Endothelial cell of umbilical vein (primary cell): ENCODE results near the gene FGFR3. TPM values are rescaled to one million over a fixed set of nuclear protein-coding genes. Genes with fewer than 3 reads are reported as not detected.

Experiments
- BruUV-seq: library from RNA; stranded (reverse); fragments of 400-500 nt; replicated peaks from 2 replicates; lab custom pipeline; 2021; lab: Mats Ljungman, UMichigan
- CTCF ChIA-PET: fragments of 300-600, 350-600 bp; sonication (Branson Sonifier 250); formaldehyde crosslinking; loops from one replicate; lab custom pipeline; 2021; ENCODE audit warnings: antibody characterized with exemption, inconsistent platforms; lab: Charles Lee
- POLR2A ChIA-PET: fragments of 300-600, 350-600 bp; sonication (Branson Sonifier 250); formaldehyde crosslinking; loops from one replicate; lab custom pipeline; 2021; ENCODE audit warnings: antibody characterized with exemption, inconsistent platforms; lab: Charles Lee
- DNase-seq: peaks from one replicate; pipeline ENCODE4 v3.0.0-alpha.2; 2011; ENCODE audit warnings: low read depth, low spot score
- FAIRE-seq: peaks from 2 replicates; lab custom pipeline; 2011; peaks lifted over from hg19 to GRCh38; lab: Jason Lieb, UNC
- H2AFZ ChIP-seq: 2 replicates; pipeline ENCODE4 v1.6.0; 2012; ENCODE audit warnings: low read depth, low read length, control low read depth, inconsistent platforms
- H3K27ac ChIP-seq: 2 replicates; pipeline ENCODE4 v1.5.1; 2011; ENCODE audit warnings: low read depth, mild to moderate bottlenecking, control low read depth, low read length, moderate library complexity; ENCODE audit not compliant: insufficient read depth
- H3K27me3 ChIP-seq, 2 experiments: 2 replicates each; pipeline versions ENCODE4 v1.6.0 to v1.6.1; 2011; ENCODE audit warnings: low read length in 2 of 2, mixed read lengths in 1 of 2; ENCODE audit not compliant: control insufficient read depth in 2 of 2, insufficient read depth in 2 of 2
- H3K36me3 ChIP-seq, 2 experiments: 2 replicates in 1 of 2; 3 replicates in 1 of 2; pipeline ENCODE4 v1.5.1; 2011; ENCODE audit warnings: low read length in 2 of 2, mild to moderate bottlenecking in 1 of 2, moderate library complexity in 1 of 2; ENCODE audit not compliant: control insufficient read depth in 2 of 2, insufficient read depth in 2 of 2; ENCODE audit errors: extremely low read depth in 1 of 2
- H3K4me1 ChIP-seq: 3 replicates; pipeline ENCODE4 v1.5.1; 2011; ENCODE audit warnings: mild to moderate bottlenecking, low read length; ENCODE audit not compliant: control insufficient read depth, insufficient read depth; ENCODE audit errors: extremely low read depth
- H3K4me2 ChIP-seq: 2 replicates; pipeline ENCODE4 v1.6.1; 2011; ENCODE audit warnings: low read length, control low read depth, mixed read lengths; ENCODE audit not compliant: insufficient read depth
- H3K4me3 ChIP-seq, 3 experiments: fragments of 200-600 bp in 1 of 3; sonication (generic), shearing (Covaris generic) in 1 of 3; replicated peaks in 1 of 3; 2 replicates each; pipeline ENCODE4 v1.5.1; 2011 to 2016; ENCODE audit warnings: control low read depth in 3 of 3, low read length in 3 of 3, mild to moderate bottlenecking in 2 of 3, inconsistent platforms in 1 of 3, low read depth in 1 of 3, moderate library complexity in 1 of 3; ENCODE audit not compliant: insufficient read depth in 1 of 3
- H3K79me2 ChIP-seq: 2 replicates; pipeline ENCODE4 v1.6.0; 2012; ENCODE audit warnings: low read length, inconsistent platforms; ENCODE audit not compliant: control insufficient read depth, insufficient read depth
- H3K9ac ChIP-seq: replicated peaks from 2 replicates; pipeline ENCODE3; 2011; ENCODE audit warnings: low read length, control low read depth; ENCODE audit not compliant: insufficient read depth; ENCODE audit errors: extremely low read depth
- H3K9me1 ChIP-seq: replicated peaks from 3 replicates; pipeline ENCODE4 v1.6.0; 2011; ENCODE audit warnings: mild to moderate bottlenecking, low read length; ENCODE audit not compliant: control insufficient read depth, insufficient read depth; ENCODE audit errors: extremely low read depth
- H3K9me3 ChIP-seq: replicated peaks from 2 replicates; pipeline ENCODE4 v1.5.1; 2012; ENCODE audit warnings: low read length, inconsistent platforms; ENCODE audit not compliant: control insufficient read depth, insufficient read depth
- H4K20me1 ChIP-seq: replicated peaks from 2 replicates; pipeline ENCODE3; 2011; ENCODE audit warnings: mild to moderate bottlenecking, low read length; ENCODE audit not compliant: control insufficient read depth, insufficient read depth; ENCODE audit errors: extremely low read depth
- EZH2 ChIP-seq: IDR thresholded peaks from 2 replicates; pipeline ENCODE4 v1.6.1; 2012; ENCODE audit warnings: borderline replicate concordance, low read depth, mild to moderate bottlenecking, moderate library complexity, low read length, inconsistent platforms; ENCODE audit not compliant: severe bottlenecking
- GATA2 ChIP-seq: IDR thresholded peaks from 2 replicates; pipeline ENCODE4 v1.7.0; 2011; ENCODE audit warnings: low read depth, mild to moderate bottlenecking, moderate library complexity, mixed read lengths, low read length; ENCODE audit not compliant: insufficient read length, insufficient read depth
- JUN ChIP-seq: IDR thresholded peaks from 2 replicates; pipeline ENCODE4 v1.6.1; 2011; ENCODE audit warnings: borderline replicate concordance, low read depth; ENCODE audit not compliant: insufficient read length, insufficient read depth
- MAX ChIP-seq: IDR thresholded peaks from 2 replicates; pipeline ENCODE4 v1.6.1; 2011; ENCODE audit not compliant: insufficient read depth, insufficient read length
- MYC ChIP-seq: IDR thresholded peaks from one replicate; pipeline ENCODE4 v1.6.1; 2011; ENCODE audit warnings: mild to moderate bottlenecking, low read depth, low read length
- POLR2A ChIP-seq: IDR thresholded peaks from 2 replicates; pipeline ENCODE4 v1.6.1; 2012; ENCODE audit warnings: low read depth, mild to moderate bottlenecking, control low read depth, low read length
- dilution Hi-C: fragments of 300-500 bp; cut with MboI; formaldehyde crosslinking; loops from one replicate; pipeline ENCODE4 v1.15.0; 2019; ENCODE audit warnings: low sequenced_read_pairs; ENCODE audit not compliant: extremely low pct_ligation_motif_present
- intact Hi-C: fragments of 100-400 bp; cut with micrococcal nuclease; formaldehyde crosslinking; loops from one replicate; pipeline ENCODE4 v1.10.0; 2022
- polyA plus RNA-seq, 4 experiments: library from polyadenylated mRNA; depleted of rRNA in 3 of 4; stranded (reverse) in 3 of 4; unstranded in 1 of 4; fragments of >200 nt; gene quantifications; 2 replicates each; pipeline versions ENCODE4 v1.2.1 to v1.2.3, GENCODE V29; 2011 to 2012; ENCODE audit warnings: missing spikeins in 1 of 4
- total RNA-seq: library from RNA; stranded (reverse); gene quantifications from 2 replicates; pipeline ENCODE4 v1.2.3, GENCODE V29; 2021
- TF ChIP-seq, protein P1 (sequence below), 2 donors: IDR thresholded peaks; 1 replicate in 1 of 2; 2 replicates in 1 of 2; pipeline ENCODE4 v1.5.1; 2011; ENCODE audit warnings: low read length in 2 of 2, mild to moderate bottlenecking in 2 of 2, moderate library complexity in 2 of 2, control low read depth in 1 of 2, inconsistent platforms in 1 of 2, low read depth in 1 of 2; ENCODE audit not compliant: insufficient read depth in 1 of 2; ENCODE audit errors: extremely low read depth in 1 of 2

FGFR3 gene
- total and polyA plus RNA-seq, 2 donors (not counting 3 experiments of a cell fraction or from before 2014, with no cell fraction given), result 0.73 to 1.2 TPM

- no peak for TF ChIP-seq MYC
- no peak for TF ChIP-seq JUN
- TF ChIP-seq, protein P1, sequence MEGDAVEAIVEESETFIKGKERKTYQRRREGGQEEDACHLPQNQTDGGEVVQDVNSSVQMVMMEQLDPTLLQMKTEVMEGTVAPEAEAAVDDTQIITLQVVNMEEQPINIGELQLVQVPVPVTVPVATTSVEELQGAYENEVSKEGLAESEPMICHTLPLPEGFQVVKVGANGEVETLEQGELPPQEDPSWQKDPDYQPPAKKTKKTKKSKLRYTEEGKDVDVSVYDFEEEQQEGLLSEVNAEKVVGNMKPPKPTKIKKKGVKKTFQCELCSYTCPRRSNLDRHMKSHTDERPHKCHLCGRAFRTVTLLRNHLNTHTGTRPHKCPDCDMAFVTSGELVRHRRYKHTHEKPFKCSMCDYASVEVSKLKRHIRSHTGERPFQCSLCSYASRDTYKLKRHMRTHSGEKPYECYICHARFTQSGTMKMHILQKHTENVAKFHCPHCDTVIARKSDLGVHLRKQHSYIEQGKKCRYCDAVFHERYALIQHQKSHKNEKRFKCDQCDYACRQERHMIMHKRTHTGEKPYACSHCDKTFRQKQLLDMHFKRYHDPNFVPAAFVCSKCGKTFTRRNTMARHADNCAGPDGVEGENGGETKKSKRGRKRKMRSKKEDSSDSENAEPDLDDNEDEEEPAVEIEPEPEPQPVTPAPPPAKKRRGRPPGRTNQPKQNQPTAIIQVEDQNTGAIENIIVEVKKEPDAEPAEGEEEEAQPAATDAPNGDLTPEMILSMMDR (IDR thresholded peaks at IDR 0.05; ENCODE audit: extremely low read depth in 1 of 2, insufficient read depth in 1 of 2, low read depth in 1 of 2, low read length in 2 of 2), result no peak
- TF ChIP-seq MAX, result no peak
- TF ChIP-seq POLR2A, result no peak
- TF ChIP-seq EZH2, result no peak
- no peak for TF ChIP-seq GATA2
- Histone ChIP-seq H2AFZ (no peak overlapping the region), H4K20me1 (no peaks in the 10 kb centered on the region), H3K4me2 (no peak overlapping the region), H3K9ac (no peak overlapping the region), H3K4me1 (no peaks in the 10 kb centered on the region), H3K9me3 (no peaks in the 10 kb centered on the region), H3K27me3 (peaks cover 3 to 5% of the 10 kb centered on the region in 2 experiments), H3K79me2 (no peaks in the 10 kb centered on the region), H3K27ac (no peak overlapping the region), H3K9me1 (no peaks in the 10 kb centered on the region), H3K36me3 (no peaks in the 10 kb centered on the region), H3K4me3 (no peak overlapping the region)
- ChIA-PET POLR2A (no interaction called here), CTCF (interaction anchor here (0.9 to 1.5 kb wide), 3 partner anchors 10 to 53 kb away, joined by 3 to 6 read pairs (median 4); no protein-coding TSS in a partner anchor)
- no peak for DNase-seq
- no peak for FAIRE-seq
- dilution Hi-C loops, result no loop called here
- no TSS peak for BruUV-seq
- intact Hi-C loops, result no loop called here
Observed at GRCh38 chr4:1800805-1801204, 7.7 kb downstream of the FGFR3 start.
